ENCODE data around the gene OBP2A. TPM values are rescaled to one million over a fixed set of nuclear protein-coding genes. Genes with fewer than 3 reads are reported as not detected.

Gene OBP2A
- total and polyA plus RNA-seq, 10 of the 15 experiments (the other 5 are each of a cell fraction or from before 2014, with no cell fraction given): not detected

GRCh38 chr9:135562235-135562745, 16.4 kb downstream of the OBP2A start (continued):
- TF ChIP-seq, protein P1, sequence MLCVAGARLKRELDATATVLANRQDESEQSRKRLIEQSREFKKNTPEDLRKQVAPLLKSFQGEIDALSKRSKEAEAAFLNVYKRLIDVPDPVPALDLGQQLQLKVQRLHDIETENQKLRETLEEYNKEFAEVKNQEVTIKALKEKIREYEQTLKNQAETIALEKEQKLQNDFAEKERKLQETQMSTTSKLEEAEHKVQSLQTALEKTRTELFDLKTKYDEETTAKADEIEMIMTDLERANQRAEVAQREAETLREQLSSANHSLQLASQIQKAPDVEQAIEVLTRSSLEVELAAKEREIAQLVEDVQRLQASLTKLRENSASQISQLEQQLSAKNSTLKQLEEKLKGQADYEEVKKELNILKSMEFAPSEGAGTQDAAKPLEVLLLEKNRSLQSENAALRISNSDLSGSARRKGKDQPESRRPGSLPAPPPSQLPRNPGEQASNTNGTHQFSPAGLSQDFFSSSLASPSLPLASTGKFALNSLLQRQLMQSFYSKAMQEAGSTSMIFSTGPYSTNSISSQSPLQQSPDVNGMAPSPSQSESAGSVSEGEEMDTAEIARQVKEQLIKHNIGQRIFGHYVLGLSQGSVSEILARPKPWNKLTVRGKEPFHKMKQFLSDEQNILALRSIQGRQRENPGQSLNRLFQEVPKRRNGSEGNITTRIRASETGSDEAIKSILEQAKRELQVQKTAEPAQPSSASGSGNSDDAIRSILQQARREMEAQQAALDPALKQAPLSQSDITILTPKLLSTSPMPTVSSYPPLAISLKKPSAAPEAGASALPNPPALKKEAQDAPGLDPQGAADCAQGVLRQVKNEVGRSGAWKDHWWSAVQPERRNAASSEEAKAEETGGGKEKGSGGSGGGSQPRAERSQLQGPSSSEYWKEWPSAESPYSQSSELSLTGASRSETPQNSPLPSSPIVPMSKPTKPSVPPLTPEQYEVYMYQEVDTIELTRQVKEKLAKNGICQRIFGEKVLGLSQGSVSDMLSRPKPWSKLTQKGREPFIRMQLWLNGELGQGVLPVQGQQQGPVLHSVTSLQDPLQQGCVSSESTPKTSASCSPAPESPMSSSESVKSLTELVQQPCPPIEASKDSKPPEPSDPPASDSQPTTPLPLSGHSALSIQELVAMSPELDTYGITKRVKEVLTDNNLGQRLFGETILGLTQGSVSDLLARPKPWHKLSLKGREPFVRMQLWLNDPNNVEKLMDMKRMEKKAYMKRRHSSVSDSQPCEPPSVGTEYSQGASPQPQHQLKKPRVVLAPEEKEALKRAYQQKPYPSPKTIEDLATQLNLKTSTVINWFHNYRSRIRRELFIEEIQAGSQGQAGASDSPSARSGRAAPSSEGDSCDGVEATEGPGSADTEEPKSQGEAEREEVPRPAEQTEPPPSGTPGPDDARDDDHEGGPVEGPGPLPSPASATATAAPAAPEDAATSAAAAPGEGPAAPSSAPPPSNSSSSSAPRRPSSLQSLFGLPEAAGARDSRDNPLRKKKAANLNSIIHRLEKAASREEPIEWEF (IDR thresholded peaks at IDR 0.05; ENCODE audit: insufficient replicate concordance, low read depth, low read length): no peak
- TF ChIP-seq MEF2B (IDR thresholded peaks at IDR 0.05; ENCODE audit: partially characterized antibody, poor library complexity, severe bottlenecking): no peak

DNA sequence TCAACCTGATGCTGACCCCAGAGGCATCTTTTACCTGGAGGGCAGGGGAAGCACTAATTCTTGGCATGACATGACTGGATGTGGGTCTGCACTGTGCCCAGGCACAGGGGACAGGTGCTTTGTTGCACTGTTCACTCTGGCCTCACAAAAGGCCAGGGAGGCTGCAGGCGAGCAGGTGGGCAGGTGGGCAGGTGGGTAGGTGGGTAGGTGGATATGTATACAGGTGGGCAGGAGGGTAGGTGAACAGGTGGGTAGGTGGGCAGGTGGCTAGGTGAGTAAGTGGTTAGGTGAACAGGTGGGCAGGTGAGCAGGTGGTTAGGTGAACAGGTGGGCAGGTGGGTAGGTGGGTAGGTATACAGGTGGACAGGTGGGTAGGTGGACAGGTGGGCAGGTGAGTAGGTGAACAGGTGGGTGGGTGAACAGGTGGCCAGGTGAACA, 17.1 kb downstream of the OBP2A start:
- Histone ChIP-seq H3K4me1 (ENCODE audit: control insufficient read depth, insufficient read depth, low read length) (no peaks in the 10 kb centered on the region), H3K27ac (ENCODE audit: control insufficient read depth, insufficient read depth) (no peak overlapping the region), H3K27me3 (replicated peaks in 1 of 2; ENCODE audit: control insufficient read depth in 2 of 2, insufficient read depth in 2 of 2, low read length in 1 of 2) (no peaks in the 10 kb centered on the region; a peak in 1 of 4 replicates), H3K9me3 (replicated peaks; ENCODE audit: control insufficient read depth, insufficient read depth, low read length) (no peaks in the 10 kb centered on the region), H3K36me3 (ENCODE audit: control insufficient read depth in 2 of 2, insufficient read depth in 2 of 2, low read length in 1 of 2) (no peaks in the 10 kb centered on the region), H3K4me3 (no peak overlapping the region), H3K9ac (ENCODE audit: control insufficient read depth, insufficient read depth, low read length) (no peak overlapping the region), H4K20me1 (ENCODE audit: control insufficient read depth, insufficient read depth) (no peaks in the 10 kb centered on the region), H2AFZ (ENCODE audit: control insufficient read depth, low read depth, low read length) (no peak overlapping the region), H3K4me2 (ENCODE audit: control insufficient read depth, insufficient read depth) (no peak overlapping the region), H3K79me2 (ENCODE audit: control insufficient read depth, insufficient read depth, low read length) (no peaks in the 10 kb centered on the region)
- SMC1A ChIA-PET (ENCODE audit: uncharacterized antibody, unreplicated experiment): no interaction called here
- 0% methylated on average over 1 of the region's 1 CpG for WGBS (ENCODE audit: insufficient coverage, insufficient replicate concordance, low lambda C conversion rate, missing lambda C conversion rate)
- FAIRE-seq (no peak), DNase-seq (ENCODE audit: low read depth, low spot score) (no peak), ATAC-seq (no peak)
- intact Hi-C loops (cut with micrococcal nuclease; ENCODE audit: unreplicated experiment): no loop called here
- in situ Hi-C loops (cut with MboI): no loop called here
- no TSS peak for BruUV-seq (replicated peaks)
- RAD21 ChIA-PET (ENCODE audit: unreplicated experiment): no interaction called here
- CTCF ChIA-PET: no interaction called here
- POLR2A ChIA-PET: no interaction called here
- TF ChIP-seq ZBTB11 (CRISPR knock-in tag; IDR thresholded peaks at IDR 0.05): no peak
- no peak for TF ChIP-seq NFXL1 (IDR thresholded peaks at IDR 0.05; ENCODE audit: borderline replicate concordance)
- TF ChIP-seq, protein P2, sequence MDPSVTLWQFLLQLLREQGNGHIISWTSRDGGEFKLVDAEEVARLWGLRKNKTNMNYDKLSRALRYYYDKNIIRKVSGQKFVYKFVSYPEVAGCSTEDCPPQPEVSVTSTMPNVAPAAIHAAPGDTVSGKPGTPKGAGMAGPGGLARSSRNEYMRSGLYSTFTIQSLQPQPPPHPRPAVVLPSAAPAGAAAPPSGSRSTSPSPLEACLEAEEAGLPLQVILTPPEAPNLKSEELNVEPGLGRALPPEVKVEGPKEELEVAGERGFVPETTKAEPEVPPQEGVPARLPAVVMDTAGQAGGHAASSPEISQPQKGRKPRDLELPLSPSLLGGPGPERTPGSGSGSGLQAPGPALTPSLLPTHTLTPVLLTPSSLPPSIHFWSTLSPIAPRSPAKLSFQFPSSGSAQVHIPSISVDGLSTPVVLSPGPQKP (IDR thresholded peaks at IDR 0.05; ENCODE audit: low read depth, low read length): no peak
- TF ChIP-seq RB1 (IDR thresholded peaks at IDR 0.05; ENCODE audit: borderline replicate concordance): no peak
- TF ChIP-seq E2F4 (IDR thresholded peaks at IDR 0.05; ENCODE audit: low read depth, low read length): no peak
- TF ChIP-seq NR2C2 (IDR thresholded peaks at IDR 0.05; ENCODE audit: borderline replicate concordance, control insufficient read depth, insufficient read length, low read depth): no peak

Data from GM12878 (cell line).